HG03457 (cell line): Measurements from ENCODE around the gene XPO6.
A peak's percentile ranks its signal among the peaks of the same experiment; 100 is the strongest.

Source experiments
- ATAC-seq: cut with Tn5 transposase; IDR thresholded peaks from one replicate; pipeline ENCODE4 v1.9.1; 2021; ENCODE audit warnings: moderate number of reproducible peaks; ENCODE audit not compliant: unreplicated experiment

XPO6 gene

GRCh38 chr16:28158136-28158535 is 53.6 kb downstream of the XPO6 start:
- ATAC-seq: no peak

DNA sequence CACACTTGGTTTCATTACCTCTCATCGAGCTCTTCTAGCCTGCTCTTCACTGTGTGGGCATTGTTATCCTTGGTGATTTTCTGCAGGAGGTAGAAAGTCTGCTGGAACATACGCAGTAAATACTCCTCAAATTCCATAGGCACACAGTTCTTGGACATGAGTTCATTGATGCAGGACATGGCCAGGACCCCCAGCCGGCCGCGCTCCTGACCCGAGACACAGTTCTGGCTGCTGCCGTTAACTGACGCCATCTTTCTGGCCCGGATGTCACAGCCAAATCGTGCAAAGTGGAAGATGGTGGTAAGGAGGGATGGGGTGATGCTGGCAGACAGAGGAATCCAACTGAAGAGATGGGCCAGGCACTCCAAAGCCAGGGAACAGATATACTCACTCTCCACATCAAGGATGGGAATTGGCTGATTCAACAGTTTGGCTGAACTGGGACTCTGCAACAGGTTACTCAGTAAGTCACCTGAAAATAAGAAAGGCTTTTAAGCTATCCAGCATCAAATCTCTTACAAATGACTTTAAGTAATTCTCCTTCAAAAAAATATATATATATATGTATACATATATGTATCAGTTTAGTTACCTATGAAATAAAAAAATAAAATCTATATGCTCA is 55.6 kb downstream of the XPO6 start:
- ATAC-seq: no peak

- no peak for ATAC-seq
Measured at GRCh38 chr16:28155293-28155692, 56.5 kb downstream of the XPO6 start.

GRCh38 chr16:28151180-28151579 is 60.6 kb downstream of the XPO6 start:
- ATAC-seq: no peak

DNA sequence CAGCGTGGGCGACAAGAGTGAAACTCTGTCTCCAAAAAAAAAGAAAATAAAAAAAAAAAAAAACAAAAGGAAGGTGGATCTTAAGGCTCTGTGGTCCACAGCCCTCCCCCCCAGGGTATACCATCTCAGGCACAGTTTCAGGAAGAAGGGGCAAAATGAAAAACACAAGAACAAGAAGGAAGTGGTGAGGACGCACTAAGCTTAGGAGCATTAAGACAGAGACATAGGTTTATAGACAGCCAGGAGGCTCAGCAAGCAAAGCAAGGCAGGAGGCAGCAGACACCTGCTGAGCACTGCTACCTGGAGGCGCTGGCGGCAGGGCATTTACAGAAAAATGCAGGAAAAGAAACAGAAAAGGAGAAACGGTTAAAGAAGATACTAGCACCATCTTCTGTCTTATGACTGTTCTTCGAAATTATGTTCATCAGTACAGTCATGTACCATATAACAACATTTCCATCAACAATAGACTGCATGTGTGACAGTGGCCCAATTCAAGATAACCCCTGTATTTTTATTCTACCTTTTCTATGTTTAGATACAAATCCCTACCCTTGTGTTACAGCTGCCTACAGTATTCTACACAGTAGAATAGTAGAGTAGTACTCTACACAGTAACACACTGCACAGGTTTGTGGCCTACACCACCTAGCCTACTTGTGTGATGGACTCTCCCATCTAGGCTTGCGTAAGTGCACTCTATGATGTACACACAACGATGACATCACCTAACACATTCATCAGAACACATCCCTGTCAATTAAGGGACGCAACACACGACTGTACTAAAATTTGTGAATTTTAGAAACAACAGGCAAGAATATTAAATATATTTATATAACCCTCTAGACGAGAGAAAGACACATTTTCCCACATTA is 62.5 kb downstream of the XPO6 start:
- ATAC-seq: no peak

GRCh38 chr16:28146536-28146935 is 65.2 kb downstream of the XPO6 start:
- ATAC-seq: no peak

DNA sequence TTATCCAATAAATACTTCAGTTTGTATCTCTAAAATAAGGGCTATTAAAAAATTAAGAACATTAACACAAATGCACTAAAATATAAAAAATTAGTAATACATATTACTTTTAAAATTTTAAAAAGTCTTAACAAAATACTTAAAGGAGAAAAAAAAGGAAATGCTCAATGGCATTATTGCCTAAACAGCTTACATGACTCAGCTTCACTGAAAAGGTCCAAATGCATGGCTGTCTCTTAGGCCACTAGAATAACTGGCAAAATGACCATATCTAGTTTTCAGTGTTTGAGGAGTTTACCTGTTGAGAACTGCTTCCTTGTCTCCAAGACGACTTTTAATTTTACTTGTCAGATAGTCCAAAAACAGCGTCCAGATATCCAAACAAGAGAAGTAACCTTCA is 66.0 kb downstream of the XPO6 start:
- ATAC-seq: no peak

DNA sequence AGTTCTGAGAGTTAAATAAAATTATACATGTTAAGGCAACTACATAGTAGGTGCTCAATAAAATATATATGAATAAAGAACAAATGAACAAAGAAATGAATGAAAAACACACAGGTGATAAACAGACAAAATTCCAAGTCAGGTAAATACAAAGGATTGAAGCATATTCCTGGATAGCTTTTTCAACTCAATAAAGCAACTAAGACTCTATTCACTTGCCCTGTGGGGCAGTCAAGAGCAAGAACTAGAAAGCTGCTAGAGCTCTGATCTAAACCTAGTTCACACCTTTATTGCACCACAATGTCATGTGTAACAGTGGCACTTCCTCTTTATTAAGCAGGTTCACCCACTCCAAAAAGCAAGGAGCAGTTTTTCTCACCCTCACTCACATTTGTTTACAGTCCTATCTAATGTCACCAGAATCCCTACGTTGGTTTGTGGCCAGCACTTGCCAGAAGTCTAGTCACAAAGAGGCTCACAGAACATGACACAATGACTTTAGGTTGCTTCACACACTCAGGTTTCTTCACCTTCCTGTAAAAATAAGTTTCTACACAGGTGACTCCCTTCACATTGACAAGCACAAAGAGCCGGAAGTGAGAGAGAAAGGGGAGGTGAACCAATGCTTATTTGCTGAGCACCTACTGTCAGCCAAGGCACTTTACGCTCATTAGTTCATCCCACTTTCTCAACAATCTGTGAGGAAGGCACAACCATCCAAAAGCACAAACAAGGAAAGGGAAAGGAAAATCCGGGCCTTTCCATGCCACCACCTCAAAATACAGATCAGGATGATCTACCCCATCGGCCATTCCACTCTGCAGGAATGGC is 70.8 kb downstream of the XPO6 start:
- ATAC-seq: peak; percentile 56

GRCh38 chr16:28139530-28139929 is 72.2 kb downstream of the XPO6 start:
- no peak for ATAC-seq

- ATAC-seq: no peak
Measured at GRCh38 chr16:28136751-28137434, 74.9 kb downstream of the XPO6 start.

DNA sequence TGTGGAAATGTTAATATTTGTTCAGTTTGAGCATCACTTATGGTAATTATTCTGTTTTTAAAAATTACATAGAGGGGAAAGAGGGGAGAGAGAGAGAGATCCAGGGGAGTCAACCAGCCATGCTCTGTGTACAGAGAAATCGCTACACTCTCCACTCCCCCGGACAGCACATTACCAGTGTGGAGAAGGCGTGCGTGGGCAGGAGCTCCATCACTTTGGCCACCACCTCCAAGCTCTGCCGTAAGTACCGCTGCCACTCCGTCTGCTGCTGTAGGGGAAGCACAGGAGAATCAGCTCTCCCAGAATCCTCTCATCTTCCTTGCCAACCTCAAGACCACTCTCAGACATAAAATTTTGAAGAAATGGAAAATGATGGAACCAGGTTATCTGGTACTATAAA is 78.1 kb downstream of the XPO6 start:
- no peak for ATAC-seq

DNA sequence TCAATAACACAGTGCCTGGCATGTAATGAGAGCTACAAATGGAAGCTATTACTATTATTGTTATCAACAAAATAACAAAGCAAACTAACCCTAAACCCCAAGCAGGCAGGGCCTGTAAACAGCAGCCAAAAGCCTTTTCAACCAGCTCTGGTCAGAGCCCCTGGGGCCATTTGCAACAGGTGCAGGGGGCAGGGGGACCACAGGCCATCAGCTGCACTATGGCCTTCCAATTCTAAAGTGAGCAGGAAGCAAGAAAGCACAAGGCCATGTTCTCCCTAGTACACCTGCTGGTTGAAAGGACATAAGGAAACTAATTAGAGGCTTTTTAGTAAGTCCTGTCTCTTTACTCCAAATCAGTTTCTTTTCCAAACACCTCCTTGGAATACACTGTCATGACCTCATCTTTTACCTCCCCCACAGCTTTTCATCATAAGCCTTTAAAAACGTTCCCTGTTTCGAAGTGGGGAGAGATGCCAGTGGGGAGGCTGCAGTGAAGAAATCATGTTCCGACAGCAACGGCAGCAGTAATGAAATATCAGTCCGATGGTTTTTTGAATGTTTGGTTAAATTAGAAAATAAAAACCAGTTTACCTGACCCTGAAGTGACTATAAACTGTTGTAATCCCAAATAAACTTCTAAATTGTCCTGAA is 79.9 kb downstream of the XPO6 start:
- no peak for ATAC-seq

GRCh38 chr16:28131181-28131580 is 80.6 kb downstream of the XPO6 start:
- no peak for ATAC-seq

DNA sequence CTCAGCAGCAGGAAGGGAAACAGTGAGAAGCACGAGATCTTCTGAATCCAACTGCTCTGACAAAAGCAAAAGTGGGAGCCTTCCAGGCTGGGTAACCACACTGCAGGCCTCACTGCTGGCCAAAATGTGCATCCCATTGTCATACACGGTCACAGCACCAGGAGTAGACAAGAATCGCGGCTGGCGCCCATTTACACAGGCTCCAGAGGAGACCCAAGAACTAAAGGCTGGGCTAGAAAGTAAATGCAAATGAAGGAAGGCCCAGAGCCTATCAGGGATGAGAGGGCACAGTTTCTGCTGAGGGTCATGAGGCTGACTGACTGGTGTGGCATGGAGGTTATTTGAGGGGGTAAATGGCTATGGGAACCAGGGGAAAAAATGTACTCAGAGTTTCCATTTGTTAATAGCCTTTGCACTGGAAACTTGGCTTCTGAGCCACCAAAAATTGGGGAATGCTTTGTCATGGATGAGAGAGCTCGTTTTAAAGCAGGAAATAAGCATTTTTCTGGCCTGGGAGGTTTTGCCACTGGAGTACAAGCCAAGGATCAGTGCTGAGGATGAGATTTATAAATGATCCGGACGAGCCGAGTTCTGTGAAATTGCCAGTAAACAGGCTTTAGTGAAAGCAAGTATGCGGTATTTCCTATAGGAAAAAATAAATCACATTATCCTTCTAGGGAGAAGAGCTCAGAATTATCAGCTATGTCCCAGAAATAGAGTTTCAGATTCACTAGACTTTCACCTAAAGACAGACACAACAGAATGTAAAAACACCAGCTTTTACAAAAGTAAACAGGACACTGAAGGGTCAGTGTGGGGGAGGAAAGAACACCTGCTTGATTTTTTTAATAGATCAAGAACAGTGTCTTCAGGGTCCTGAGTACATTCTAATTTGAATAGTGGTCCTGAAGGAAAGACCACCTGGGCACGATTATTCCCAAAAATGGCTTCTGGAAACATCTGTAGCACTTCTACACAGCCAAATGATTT is 81.4 kb downstream of the XPO6 start:
- ATAC-seq: no peak

DNA sequence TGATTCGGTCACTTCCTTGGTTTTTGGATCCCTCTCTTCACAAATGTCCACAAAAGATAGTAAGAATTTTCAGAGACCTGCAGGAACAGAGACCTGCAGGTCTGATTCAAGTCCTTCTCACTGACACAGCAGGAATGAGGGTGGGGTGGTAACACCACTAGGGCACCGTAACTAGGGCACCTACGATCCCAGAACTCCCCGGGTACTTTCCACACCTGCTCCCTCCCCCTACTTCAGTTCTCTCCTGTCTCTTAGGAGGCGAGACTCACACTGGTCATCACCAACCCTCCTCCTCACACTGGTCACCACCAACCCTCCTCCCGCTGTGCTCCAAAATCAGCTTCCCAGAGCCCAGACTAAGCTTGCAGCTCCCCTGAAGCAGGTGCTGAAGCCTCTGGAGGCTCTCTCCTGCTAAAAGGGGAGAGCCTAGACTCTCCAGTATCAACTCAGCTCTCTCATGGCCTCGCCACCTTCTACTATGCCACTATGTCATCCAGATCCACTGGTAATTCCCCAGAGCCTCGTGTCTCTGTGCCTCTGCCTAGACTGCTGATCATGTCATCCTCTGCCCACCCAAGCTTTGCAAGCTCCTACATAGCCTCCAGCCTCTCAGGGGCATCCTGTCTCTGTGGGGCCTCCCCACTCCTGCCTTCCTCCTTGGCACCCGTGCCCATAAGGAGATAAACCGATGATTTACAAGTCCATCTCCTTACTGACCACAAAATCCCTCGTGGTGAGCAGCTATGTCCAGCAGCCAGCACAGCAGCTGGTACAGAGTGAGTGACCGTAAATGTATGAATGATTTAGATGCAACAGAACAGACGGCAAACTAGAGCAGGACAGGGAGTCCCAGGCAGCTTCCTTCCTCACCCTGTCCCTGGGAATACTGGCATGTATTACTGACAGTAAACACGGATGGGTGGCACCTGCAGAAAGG is 84.8 kb downstream of the XPO6 start:
- no peak for ATAC-seq

- no peak for ATAC-seq
Measured at GRCh38 chr16:28125592-28125991, 86.2 kb downstream of the XPO6 start.

GRCh38 chr16:28121527-28121926 is 90.2 kb downstream of the XPO6 start:
- no peak for ATAC-seq

DNA sequence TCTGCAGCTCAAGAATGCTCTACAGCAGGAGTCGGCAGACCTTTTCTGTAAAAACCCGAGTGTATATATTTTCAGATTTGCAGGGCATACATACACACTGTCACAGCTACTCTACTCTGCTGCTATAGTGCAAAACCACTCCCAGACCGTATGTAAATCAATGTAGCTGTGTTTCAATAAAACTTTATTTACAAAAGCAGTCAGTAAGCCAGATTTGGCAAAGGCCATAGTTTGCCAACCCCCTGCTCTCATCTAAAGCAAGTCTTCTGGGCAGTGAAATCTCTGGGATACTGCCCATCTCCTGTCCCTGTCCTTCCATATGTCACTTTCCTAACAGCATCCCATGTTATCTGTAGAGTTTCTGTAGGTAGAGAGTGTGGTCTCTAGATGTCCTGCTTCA is 91.0 kb downstream of the XPO6 start:
- no peak for ATAC-seq
